Measurements from ENCODE around the gene ZNF532. TPM values are rescaled to one million over a fixed set of nuclear protein-coding genes. Genes with fewer than 3 reads are reported as not detected.

The ZNF532 gene
- total and polyA plus RNA-seq, 11 donors = 16.0 to 84.4 (median 69.9) TPM

GRCh38 chr18:58865701-58866065 lies 1.0 kb downstream of the ZNF532 start:
- WGBS, 4 donors = 61 to 72% (median 63%) methylated on average over 8 of the region's 8 CpGs
- no peak for TF ChIP-seq POLR2A (IDR thresholded peaks at IDR 0.05)
- TF ChIP-seq, protein P1, sequence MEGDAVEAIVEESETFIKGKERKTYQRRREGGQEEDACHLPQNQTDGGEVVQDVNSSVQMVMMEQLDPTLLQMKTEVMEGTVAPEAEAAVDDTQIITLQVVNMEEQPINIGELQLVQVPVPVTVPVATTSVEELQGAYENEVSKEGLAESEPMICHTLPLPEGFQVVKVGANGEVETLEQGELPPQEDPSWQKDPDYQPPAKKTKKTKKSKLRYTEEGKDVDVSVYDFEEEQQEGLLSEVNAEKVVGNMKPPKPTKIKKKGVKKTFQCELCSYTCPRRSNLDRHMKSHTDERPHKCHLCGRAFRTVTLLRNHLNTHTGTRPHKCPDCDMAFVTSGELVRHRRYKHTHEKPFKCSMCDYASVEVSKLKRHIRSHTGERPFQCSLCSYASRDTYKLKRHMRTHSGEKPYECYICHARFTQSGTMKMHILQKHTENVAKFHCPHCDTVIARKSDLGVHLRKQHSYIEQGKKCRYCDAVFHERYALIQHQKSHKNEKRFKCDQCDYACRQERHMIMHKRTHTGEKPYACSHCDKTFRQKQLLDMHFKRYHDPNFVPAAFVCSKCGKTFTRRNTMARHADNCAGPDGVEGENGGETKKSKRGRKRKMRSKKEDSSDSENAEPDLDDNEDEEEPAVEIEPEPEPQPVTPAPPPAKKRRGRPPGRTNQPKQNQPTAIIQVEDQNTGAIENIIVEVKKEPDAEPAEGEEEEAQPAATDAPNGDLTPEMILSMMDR (IDR thresholded peaks at IDR 0.05) = no peak
- intact Hi-C loops (cut with DNase I) = loop anchor here in 5 of 10 donors (5.0 to 10.0 kb wide), 4 partner anchors 72 to 189 kb away; no protein-coding TSS in a partner anchor
- peaks cover 20 to 83% (median 65%) of the 10 kb centered on the region in 12 donors for H3K4me1 ChIP-seq
- no peak for DNase-seq
- H3K27ac ChIP-seq = peak overlapping the region; percentile 34 to 99 (median 97)
- no peaks in the 10 kb centered on the region for H3K27me3 ChIP-seq
- H3K9me3 ChIP-seq = no peaks in the 10 kb centered on the region
- peak overlapping the region in 8 of 12 donors; percentile 17 to 64 (median 55) for H3K4me3 ChIP-seq
- no peak for ATAC-seq
- H3K36me3 ChIP-seq = peaks cover 0 to 40% (median 27%) of the 10 kb centered on the region in 9 donors

DNA sequence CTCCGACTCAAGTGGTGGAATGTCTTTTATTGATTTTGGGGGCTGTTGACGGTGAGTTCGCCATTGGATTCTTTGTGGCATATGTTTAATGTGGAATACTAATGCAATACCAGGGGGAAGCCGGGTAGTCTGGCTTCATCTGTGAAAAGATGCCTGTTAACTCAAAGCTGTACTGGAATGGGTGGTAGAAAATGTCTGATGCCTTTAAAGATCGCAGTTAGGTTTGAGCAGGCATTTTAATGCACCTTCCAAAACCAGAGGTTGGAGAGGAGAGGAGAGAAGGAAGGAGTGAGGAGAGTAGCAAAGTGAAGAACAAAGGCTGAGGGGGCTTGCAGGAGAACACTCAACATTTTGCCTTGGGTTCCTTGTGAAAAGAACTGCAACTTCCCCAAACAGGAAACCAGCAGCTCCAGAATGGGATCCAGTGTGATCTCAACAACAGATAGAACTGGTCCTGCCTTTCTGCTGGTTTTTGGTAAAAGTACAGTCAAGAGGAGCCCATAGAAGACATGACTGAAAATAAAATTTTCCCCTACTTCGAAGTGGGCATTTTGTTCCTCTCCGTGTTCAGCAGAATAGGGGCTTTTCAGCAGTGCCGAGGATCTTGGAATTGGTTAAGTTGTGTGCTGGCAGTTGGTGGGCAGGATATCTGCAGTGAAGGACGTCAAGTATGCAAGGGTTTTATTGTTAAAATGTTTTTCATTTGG lies 1.5 kb downstream of the ZNF532 start:
- H3K9me3 ChIP-seq = no peaks in the 10 kb centered on the region
- TF ChIP-seq, protein P1 (IDR thresholded peaks at IDR 0.05) = no peak
- TF ChIP-seq POLR2A (IDR thresholded peaks at IDR 0.05) = no peak
- 42 to 52% (median 46%) methylated on average over 9 of the region's 9 CpGs for WGBS, 4 donors
- peaks cover 0 to 46% (median 27%) of the 10 kb centered on the region in 9 donors for H3K36me3 ChIP-seq
- H3K27me3 ChIP-seq = no peaks in the 10 kb centered on the region
- ATAC-seq (no peak), DNase-seq (no peak)
- peaks cover 15 to 81% (median 62%) of the 10 kb centered on the region in 12 donors for H3K4me1 ChIP-seq
- peak overlapping the region; percentile 34 to 99 (median 97) for H3K27ac ChIP-seq
- H3K4me3 ChIP-seq = peak overlapping the region in 9 of 12 donors; percentile 10 to 64 (median 51)
- intact Hi-C loops (cut with DNase I) = loop anchor here in 5 of 10 donors (5.0 to 10.0 kb wide), 4 partner anchors 71 to 189 kb away; no protein-coding TSS in a partner anchor

- TF ChIP-seq, protein P1 (IDR thresholded peaks at IDR 0.05) = no peak
- no peak for TF ChIP-seq POLR2A (IDR thresholded peaks at IDR 0.05)
- Histone ChIP-seq H3K27ac (peak overlapping the region in 11 of 12 donors; percentile 60 to 99 (median 97)), H3K27me3 (no peaks in the 10 kb centered on the region), H3K4me1 (peaks cover 13 to 81% (median 61%) of the 10 kb centered on the region in 12 donors), H3K4me3 (peak overlapping the region in 9 of 12 donors; percentile 10 to 64 (median 51)), H3K9me3 (no peaks in the 10 kb centered on the region), H3K36me3 (peaks cover 0 to 51% (median 31%) of the 10 kb centered on the region in 9 donors)
- WGBS, 4 donors = 53 to 70% (median 59%) methylated on average over 6 of the region's 6 CpGs
- ATAC-seq (no peak), DNase-seq (no peak)
- intact Hi-C loops (cut with DNase I) = loop anchor here in 5 of 10 donors (5.0 to 10.0 kb wide), 4 partner anchors 71 to 188 kb away; no protein-coding TSS in a partner anchor
Observed at GRCh38 chr18:58866773-58867150, 2.1 kb downstream of the ZNF532 start.

DNA sequence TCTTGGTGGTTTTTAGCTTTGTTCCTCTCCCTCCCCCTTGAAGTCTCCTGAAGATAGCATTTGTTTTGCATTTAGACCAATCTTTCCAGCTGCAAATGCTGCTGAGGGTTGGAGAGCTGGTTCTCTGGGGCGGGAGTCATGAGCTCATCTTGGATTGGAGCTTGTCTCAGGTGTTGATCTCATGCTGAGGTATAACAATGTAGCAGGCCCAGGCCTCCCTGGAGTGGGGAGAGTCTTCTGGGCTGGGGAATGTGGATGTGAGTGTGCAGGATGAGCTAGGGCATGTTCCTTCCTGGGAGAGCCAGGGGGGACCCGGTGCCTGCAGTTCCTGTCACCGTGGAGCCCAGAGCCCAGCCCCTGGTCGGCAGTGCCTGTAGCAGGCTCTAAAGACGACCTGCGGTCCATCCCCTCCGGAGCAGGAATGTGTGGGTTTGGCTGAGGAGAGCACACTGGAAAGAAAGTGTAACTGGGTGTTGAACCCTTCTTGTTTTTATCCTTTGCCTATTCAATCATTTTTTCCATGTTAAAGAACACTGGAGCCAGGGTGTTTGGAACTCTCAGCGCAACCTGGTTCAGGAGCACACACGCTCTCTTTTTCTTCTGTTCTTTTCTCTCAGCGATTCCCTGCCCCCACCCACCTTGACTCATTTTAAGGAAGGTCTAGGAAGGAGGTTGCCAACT lies 2.7 kb downstream of the ZNF532 start:
- ATAC-seq (no peak), DNase-seq (no peak)
- H3K27me3 ChIP-seq = no peaks in the 10 kb centered on the region
- intact Hi-C loops (cut with DNase I) = loop anchor here in 5 of 10 donors (5.0 to 10.0 kb wide), 4 partner anchors 70 to 187 kb away; no protein-coding TSS in a partner anchor
- WGBS, 4 donors = 50 to 55% (median 52%) methylated on average over 10 of the region's 10 CpGs
- no peaks in the 10 kb centered on the region for H3K9me3 ChIP-seq
- peak overlapping the region in 6 of 12 donors; percentile 10 to 64 (median 52) for H3K4me3 ChIP-seq
- peaks cover 0 to 58% (median 35%) of the 10 kb centered on the region in 9 donors for H3K36me3 ChIP-seq
- TF ChIP-seq, protein P1 (IDR thresholded peaks at IDR 0.05) = no peak
- no peak for TF ChIP-seq POLR2A (IDR thresholded peaks at IDR 0.05)
- peaks cover 7 to 76% (median 55%) of the 10 kb centered on the region in 12 donors for H3K4me1 ChIP-seq
- H3K27ac ChIP-seq = peak overlapping the region in 11 of 12 donors; percentile 3 to 99 (median 97)

Measured in heart left ventricle (tissue), 16 donors.